Spleen (tissue), 7 donors: Measurements from ENCODE around the gene EPAS1.

ENCODE experiments used
- POLR2A ChIP-seq, 3 donors: fragments of 450-650 bp; IDR thresholded peaks; one replicate each; pipeline ENCODE4 v1.5.1; 2017; ENCODE audit warnings: antibody characterized with exemption in 3 of 3, mild to moderate bottlenecking in 1 of 3
- TF ChIP-seq, protein P1 (sequence below), 11 experiments: fragments of 200-600 bp in 7 of 11; fragments of 450-650 bp in 4 of 11; sonication (generic) in 4 of 11; IDR thresholded peaks in 8 of 11; conservative IDR thresholded peaks in 3 of 11; 1 replicate in 7 of 11; 2 replicates in 4 of 11; pipeline versions ENCODE4 v1.4.0 to v1.8.0; 2016 to 2021; ENCODE audit warnings: antibody characterized with exemption in 11 of 11, inconsistent platforms in 4 of 11, mild to moderate bottlenecking in 1 of 11
- donor health status: DM: no; HTN: no; CAD: no; lungs with moderate emphysema.
- donor health status: DM: no; HTN: no; CAD: no.
- donor health status: DM: no; HTN: no; CAD: no.

- TF ChIP-seq, protein P1, sequence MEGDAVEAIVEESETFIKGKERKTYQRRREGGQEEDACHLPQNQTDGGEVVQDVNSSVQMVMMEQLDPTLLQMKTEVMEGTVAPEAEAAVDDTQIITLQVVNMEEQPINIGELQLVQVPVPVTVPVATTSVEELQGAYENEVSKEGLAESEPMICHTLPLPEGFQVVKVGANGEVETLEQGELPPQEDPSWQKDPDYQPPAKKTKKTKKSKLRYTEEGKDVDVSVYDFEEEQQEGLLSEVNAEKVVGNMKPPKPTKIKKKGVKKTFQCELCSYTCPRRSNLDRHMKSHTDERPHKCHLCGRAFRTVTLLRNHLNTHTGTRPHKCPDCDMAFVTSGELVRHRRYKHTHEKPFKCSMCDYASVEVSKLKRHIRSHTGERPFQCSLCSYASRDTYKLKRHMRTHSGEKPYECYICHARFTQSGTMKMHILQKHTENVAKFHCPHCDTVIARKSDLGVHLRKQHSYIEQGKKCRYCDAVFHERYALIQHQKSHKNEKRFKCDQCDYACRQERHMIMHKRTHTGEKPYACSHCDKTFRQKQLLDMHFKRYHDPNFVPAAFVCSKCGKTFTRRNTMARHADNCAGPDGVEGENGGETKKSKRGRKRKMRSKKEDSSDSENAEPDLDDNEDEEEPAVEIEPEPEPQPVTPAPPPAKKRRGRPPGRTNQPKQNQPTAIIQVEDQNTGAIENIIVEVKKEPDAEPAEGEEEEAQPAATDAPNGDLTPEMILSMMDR (IDR thresholded peaks at IDR 0.05 in 8 of 11, conservative IDR thresholded peaks at IDR 0.05 in 3 of 11): no peak
- TF ChIP-seq POLR2A (IDR thresholded peaks at IDR 0.05): no peak
Observed at GRCh38 chr2:46390901-46391395, 93.7 kb downstream of the EPAS1 start.
